OCI-M2 (cell line): ENCODE measurements around the gene CHD6.

Experiments
- DNase-seq: peaks from one replicate; lab custom pipeline; 2025; ENCODE audit not compliant: unreplicated experiment; lab: John Stamatoyannopoulos, UW

CHD6 gene

DNA sequence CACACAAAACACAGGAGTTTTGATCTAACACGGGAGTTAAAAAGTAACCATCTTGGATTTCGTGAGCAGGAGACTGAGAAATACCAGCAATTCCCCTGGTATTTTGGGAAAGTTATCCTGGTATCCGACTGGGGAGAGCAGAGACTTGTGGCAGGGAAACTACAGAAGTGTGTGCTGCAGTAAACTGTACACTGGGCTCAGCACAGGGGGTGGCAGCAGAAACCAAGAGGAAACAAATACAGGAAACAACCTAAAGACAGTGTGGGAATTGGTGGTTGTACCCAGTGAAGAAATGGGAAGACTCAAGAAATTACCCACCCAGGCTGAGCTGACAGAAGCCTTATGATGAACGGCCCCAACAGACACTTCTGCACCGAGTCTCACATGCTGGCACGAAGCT, 109.8 kb downstream of the CHD6 start:
- no peak for DNase-seq

GRCh38 chr20:41507851-41508250, 110.3 kb downstream of the CHD6 start:
- DNase-seq = no peak

- no peak for DNase-seq
Measured at GRCh38 chr20:41507436-41507835, 110.7 kb downstream of the CHD6 start.

GRCh38 chr20:41506192-41506915, 111.8 kb downstream of the CHD6 start:
- DNase-seq = no peak

- DNase-seq = no peak
Measured at GRCh38 chr20:41505184-41505583, 113.0 kb downstream of the CHD6 start.

DNA sequence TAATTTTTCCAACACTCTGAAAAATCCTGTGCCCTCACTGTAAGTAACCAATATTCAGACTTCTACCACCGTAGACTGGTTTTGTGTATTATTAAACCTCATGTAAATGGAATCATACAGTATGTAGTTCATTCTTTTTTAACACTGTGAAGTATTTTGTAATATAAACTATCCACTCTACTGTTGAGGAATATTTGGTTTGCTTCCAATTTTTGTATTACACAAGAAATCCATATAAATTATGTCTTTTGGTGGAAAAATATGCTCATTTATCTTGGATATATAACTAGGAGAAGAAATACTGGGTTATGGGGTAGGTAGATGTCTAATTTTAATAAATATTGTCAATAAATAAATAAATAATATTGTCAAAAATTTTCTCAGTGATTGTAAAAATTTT, 116.8 kb downstream of the CHD6 start:
- DNase-seq = no peak

DNA sequence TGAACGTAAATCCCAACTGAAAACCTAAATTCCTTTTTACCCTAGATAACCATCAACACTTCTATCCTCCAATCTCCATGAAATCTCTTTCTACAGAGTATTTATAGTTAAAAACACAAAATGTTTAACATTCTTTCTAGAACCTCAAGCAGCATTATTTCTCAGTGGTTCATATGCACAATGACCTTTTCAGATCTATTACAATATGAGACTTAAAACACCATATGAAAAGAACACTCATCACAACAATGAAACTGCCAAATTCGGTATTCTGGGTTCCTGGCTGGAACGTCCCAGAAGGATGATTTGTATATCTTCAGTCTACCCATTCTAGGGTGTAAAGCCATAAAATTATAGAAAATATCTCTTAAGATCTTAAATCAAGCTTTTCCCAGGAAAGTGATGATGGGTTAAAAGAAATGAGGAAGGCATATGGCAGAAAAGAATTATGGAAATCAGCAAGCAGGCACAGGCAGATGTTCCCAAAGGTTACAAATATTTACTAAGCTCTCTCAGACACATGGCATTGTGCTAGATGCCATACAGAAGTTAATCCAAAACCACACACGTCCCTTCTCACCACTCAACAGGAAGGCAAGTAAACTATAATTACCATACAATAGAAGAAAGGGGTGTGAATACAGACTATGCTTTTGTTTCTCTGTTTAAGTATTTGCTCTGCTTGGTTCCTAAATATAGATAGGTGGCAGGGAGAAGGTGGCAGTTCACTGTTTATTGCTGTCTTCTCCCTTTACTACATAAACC, 118.0 kb downstream of the CHD6 start:
- no peak for DNase-seq

DNA sequence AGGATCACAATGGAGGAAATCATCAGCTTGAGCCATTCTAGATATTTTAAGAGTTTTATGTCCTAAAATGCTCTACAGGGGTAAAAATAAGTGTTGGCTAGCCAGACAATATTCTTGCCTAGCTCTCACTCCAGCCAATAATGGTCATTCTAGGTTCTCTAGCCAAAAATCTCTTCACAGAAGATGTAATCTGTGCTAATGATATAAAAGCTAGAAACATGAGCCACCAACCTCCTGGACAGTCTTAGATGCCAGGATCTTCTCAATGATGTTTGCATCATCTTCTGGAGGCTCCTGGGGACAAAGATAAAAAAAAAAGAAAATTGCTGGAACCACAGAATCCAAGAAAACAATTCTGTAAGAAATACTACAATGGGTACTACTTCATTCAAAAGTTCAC, 119.1 kb downstream of the CHD6 start:
- DNase-seq = no peak

DNA sequence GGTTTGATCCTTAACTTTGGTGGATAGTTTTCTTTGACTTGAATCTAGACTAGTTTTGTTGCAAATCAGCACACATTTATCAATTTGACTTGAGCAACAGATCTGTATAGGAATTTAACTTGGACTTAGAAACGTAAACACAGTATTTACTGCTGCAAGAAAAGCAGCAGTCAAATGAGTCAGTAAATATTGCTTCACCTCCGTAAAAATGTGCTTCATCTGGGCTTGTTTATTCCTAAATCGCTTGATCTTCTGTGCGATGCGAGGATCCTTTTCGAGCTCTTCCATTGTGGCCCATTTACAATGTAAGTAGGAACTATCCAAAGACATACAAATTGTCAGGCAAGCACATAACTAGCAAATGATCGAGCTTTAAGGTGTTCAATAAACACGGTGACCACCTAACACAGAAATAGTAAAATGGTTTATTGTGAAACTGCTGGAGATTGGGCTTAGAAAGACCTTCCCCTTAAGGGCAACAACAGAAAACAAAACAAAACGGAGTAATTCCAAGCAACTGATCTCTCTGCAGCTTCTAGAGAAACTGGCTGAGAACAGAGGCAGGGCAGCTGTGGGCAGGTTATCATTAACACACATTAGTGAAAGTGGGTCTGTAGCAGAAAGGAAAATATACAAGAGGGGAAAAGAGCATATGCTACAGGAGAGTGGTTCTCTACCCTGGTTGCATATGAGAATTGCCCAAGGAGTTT, 120.8 kb downstream of the CHD6 start:
- no peak for DNase-seq

GRCh38 chr20:41494451-41494850, 123.7 kb downstream of the CHD6 start:
- DNase-seq = no peak

- DNase-seq = no peak
Measured at GRCh38 chr20:41483553-41483930, 134.6 kb downstream of the CHD6 start.

DNA sequence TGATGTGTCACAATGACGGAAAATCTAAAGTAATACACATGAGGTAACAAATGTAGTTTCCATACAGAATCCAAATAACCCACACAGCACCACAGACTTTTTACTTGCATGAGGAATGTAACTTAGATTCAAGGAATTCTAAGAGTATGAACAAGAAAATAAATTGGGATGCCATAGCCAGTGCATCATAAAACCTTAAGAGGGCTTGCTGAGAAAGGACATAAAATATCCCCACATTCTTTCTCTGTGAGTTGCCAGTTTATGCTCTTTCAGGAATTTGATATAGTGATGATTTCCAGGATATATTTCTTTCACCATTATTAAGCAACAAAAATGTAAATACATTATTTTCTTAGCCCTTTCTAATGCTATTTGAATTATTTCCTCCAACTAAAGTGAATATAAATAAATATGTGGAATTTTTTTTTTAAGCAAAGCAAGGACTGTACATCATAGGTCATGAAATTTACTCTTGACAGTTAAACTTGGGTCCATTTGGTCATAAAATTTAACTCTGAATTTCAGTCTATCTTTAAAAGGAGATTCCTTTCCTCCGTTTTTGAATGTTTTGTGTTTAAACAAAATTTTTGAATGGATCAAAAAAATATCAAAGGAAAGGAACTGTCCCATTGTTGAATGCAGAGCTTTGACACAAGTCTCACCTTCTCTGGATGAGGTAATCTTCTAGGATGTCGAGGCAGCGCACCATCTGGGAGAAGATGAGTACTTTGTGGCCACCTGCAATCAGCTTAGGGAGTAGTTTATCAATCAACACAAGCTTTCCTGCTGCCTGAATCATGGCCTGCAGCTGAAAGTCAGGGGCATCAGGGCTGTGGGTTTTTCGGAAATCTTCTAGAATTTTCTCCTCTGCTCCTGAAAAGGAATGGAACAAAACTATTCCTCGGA, 135.3 kb downstream of the CHD6 start:
- DNase-seq = no peak

DNA sequence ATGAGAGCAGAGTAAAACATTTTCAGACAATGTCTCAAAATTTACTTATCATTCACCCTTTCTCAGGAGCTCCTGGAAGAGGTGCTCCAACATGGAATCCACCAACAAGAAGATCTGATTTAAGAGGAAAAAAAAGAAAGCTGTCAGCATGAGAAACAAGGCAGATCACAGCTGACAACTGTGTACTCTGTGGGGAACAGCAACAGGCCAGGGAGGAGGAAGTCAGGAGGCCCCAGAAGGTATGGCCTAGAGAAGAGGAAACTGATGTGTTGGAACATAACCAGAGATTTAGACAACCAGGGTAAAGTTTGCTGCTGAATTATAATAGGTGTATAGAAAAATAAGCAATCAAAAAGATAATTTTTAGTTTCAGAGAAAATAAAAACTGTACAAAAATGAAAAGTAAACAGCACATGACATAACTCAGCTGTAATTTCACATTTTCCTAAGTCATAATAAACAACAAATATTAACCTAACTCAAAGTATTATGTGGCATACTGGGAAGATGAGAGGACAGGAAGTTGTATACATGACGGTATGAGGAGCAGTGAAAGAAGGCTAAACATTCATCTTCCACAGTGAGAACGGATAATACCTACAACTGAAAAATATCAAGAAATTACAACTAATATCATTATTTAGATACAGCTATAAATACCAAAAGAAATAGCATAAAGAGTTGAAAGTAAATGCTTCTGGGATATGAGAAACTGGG, 138.0 kb downstream of the CHD6 start:
- DNase-seq = no peak

GRCh38 chr20:41479113-41479512, 139.1 kb downstream of the CHD6 start:
- DNase-seq = no peak

- no peak for DNase-seq
Measured at GRCh38 chr20:41478026-41478425, 140.2 kb downstream of the CHD6 start.

DNA sequence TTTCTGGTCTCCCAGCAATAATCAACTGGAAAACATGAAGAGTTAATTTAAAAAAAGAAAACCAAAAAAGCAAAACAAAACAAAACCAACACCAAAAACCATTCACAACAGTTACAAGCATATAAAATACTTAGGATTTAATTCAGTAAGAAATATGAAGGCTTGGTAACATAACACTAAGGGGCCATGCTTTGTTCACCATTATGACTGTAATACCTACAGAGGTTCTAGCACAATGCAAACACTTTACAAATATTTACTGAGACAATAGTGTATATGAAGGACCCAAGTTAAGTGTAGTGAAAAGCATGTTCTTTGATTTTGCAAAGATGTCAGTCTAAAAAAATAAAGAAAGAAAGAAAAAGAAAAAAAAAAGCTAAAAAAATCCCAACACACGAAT, 141.7 kb downstream of the CHD6 start:
- DNase-seq = no peak

DNA sequence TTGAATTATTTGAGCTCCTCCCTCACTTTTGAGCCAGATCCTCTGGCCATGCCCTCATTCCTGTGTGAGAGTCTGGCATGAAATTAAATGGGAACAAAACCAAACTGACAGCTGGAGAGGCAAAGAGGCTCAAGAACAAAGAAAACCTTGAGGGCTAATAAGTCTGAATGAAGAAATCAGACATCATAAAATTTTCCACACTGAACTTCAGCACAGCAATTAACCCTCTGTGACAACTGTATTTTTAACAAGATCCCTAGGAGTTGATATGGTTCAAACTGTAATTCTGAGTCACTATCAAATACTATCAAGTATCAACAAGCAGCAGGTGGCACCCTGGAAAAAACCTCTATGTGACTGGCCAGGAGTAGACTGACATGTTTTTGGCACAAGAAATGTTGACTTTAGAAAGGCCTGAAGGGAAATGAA, 142.2 kb downstream of the CHD6 start:
- DNase-seq = no peak

DNA sequence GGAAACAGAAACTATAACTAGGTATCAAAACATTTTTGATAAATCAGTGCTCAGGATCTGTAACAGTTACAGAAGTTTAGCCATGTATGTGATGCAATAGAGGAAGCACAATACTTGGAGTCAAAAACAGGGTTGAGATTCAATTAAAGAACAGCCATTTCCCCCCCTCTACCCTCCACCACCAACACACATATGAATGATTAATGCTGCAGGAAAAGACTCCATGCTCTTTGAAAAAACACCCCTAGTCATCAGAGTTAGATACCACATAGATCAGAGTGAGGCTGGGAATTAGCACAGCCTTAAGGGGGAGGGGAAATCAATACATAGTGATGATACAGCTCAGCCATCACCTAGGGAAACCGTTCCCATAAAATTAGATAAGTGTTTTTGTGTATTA, 142.7 kb downstream of the CHD6 start:
- DNase-seq = no peak

DNA sequence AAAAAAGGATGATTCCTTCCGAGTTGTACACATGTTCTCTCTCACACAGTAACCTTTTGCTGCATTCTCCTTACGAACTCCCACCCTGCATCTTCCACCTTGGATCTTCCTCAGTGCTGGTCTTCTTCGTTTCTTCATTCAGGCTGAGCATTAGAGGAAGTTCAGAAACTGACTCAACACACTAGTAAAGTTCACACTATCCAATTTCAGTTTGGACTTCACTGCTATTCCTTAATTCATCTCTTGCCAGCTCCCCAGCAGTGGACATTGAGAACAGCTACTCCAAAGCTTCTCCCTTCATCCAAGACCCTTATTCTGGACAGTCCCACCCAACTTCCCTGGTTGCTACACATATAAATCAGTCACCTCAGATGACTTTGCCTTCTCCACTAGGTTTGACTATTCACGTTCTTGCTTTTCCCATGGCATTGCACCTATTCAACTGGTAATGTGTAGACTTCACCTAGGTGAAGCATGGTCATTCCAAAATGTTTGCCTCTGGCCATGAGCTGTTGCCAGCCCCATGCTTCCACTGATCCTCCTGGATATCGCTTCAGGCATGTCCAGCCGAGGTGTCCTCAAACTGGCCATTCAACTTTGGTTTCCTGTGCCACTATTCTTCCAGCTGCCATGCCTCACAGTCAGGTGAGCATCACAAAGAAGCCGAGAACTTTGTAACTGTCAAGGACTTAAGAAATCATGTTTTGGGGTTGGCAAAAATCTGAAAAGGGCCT, 147.6 kb downstream of the CHD6 start:
- DNase-seq = no peak

DNA sequence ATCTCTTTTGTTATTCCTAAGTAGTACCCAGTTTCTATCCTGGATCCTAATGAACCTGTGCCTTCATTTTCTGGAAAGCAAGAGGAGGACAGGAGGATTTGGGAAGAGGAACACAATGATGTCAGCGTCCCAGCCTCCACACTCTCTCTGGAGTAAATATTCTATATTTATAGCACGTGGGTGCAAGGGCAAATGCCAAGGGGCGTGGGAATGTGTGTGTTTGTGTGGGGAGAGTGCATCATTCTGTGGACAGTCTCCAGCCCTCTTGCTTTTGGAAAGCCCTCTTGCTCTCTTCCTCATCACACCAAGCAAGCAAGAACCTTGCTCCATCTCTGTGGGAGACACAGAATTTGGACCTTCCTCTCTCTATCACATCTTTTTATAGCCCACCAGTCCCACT, 148.3 kb downstream of the CHD6 start:
- DNase-seq = no peak
